NCI-H82 treated with DMSO at 0.1 percent for 48 hours (cell line): ENCODE measurements around the gene C17orf113.
A peak's percentile ranks its signal among the peaks of the same experiment; 100 is the strongest.

Source experiments
- DNase-seq: peaks from one replicate; lab custom pipeline; 2025; ENCODE audit not compliant: unreplicated experiment; lab: John Stamatoyannopoulos, UW

C17orf113 gene

GRCh38 chr17:42072323-42073187 lies 22.2 kb upstream of the C17orf113 start:
- DNase-seq, result no peak

GRCh38 chr17:42071810-42072209 lies 21.4 kb upstream of the C17orf113 start:
- no peak for DNase-seq

DNA sequence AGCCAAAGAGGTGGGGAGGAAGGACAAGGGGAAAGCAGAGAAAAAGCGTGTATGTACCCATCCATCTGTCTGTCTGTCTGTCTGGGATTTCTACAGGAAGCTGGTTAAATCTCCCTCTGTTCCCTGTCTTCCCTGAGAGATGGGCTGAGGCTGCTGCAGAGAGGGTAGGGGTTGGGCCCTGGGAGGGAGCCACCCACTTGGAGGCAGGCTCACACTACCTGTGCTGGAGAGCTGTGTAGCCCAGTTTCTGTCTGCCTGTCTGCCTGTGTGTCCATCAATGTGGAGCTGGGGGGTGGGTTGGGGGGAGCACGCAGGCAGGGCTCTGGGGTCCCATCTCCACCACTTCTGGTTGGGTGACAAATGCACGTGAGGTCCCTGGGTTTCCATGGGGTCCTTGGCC lies 18.6 kb upstream of the C17orf113 start:
- DNase-seq, result no peak

GRCh38 chr17:42067371-42068091 lies 17.1 kb upstream of the C17orf113 start:
- DNase-seq, result peak; percentile 23

DNA sequence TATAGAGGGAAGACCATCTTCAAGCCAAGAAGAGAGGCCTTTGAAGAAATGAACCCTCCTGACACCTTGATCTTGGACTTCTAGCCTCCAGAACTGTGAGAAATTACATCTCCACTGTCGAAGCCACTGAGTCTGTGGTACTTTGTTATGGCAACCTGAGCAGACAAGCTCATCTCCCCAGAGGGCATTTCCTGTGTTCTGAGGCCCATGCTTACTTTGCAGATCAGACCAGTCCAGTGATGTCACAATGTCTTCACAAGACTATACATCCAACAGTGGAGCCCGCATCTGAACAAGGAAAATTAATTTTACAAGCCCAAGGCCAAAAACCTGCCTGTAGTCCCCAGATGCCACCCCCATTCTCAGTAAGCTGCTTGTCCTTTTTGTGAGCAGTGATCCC lies 14.8 kb upstream of the C17orf113 start:
- no peak for DNase-seq

DNA sequence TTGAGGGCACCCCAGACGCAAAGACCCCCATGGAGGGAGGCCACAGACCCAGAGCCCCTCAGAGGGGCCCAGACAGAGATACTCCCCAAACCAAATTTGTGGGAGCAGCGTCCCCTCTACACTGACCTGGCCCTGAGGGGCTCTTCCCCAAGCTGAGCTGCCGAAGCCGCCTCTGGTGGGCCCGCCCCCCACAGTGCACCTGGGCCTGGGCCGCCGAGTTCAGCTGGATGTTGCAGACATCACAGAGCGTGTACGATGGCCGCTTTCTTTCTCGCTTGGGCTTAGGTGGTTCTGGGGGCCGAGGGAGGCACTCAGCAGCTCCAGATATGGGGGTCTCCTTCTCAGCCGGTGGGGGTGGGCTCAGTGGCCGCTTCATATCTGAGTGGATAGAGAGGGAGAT lies 12.3 kb upstream of the C17orf113 start:
- DNase-seq, result no peak

DNA sequence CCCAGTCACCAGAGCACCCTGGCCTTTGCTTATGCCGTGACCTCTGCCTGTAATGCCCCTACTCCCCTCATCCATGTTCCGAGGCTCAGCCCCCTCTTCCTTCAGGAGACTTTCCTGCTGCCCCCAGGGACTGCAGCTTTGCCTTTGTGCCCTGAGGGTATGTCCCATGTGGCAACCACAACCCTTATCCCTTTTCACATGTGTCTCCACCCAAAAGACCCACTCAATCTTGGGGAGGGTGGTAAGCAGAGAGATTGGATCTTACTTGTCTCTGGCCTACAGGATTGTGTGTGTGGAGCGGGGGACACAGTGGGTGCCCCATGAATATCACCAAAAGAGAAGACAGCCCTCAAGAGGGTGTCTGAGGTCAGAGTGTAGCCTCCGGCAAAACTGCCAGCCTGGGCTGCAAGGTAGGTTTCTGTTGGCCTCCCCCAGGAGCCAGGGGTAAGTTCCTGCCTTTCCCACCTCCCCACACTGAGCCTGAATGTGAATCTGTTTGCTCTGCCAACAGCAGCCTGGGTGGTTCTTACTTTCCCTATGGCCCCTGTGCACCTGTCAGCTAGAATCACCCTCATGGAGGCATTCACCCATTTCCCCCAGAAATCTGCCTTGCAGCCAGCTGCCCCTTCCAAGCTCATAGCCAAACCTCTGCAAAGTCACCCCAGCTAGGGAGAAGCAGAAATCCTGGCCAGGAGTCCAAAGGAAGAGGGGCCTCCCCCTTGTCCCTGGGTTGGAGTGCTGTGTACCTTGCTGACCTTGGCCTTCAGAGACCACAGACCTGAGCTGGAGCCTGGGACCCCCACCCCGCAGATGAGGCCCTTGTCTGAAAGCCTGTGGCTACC lies 11.5 kb upstream of the C17orf113 start:
- no peak for DNase-seq

DNA sequence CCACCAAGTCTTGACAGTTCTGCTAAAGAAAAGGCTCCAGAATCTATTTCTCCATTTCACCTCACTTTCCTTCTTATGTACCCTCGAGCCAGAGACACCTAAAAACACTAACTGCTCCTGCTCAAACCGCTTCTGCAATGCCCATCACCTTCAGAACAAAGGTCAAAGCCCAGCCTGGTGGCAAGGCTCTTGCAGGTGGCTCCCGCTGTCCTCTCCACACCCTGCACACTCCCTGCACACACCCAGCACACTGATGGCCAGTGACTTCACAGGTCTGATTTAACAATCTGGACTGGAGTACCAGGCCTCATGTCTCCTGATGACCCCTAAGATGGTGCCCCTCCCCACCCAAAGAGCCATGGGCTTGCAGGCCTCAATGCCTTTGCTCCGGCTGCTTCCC lies 9.8 kb upstream of the C17orf113 start:
- no peak for DNase-seq

GRCh38 chr17:42059815-42060214 lies 9.4 kb upstream of the C17orf113 start:
- no peak for DNase-seq

- no peak for DNase-seq
These were observed 7.7 kb upstream of the C17orf113 start for GRCh38 chr17:42058063-42058462.

DNA sequence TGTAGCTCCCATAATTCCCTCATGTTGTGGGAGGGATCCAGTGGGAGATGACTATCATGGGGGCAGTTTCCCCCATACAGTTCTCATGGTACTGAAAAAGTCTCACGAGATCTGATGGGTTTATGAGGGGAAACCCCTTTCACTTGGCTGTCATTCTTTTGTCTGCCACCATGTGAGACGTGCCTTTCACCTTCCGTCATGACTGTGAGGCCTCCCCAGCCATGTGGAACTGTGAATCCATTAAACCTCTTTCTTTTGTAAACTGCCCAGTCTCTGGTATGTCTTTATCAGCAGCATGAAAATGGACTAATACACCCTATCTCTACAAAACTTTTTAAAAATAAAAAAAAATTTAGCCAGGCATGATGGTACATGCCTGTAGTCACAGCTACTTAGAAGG lies 6.2 kb upstream of the C17orf113 start:
- DNase-seq, result no peak

GRCh38 chr17:42055496-42055895 lies 5.1 kb upstream of the C17orf113 start:
- no peak for DNase-seq

GRCh38 chr17:42055027-42055426 lies 4.6 kb upstream of the C17orf113 start:
- no peak for DNase-seq

DNA sequence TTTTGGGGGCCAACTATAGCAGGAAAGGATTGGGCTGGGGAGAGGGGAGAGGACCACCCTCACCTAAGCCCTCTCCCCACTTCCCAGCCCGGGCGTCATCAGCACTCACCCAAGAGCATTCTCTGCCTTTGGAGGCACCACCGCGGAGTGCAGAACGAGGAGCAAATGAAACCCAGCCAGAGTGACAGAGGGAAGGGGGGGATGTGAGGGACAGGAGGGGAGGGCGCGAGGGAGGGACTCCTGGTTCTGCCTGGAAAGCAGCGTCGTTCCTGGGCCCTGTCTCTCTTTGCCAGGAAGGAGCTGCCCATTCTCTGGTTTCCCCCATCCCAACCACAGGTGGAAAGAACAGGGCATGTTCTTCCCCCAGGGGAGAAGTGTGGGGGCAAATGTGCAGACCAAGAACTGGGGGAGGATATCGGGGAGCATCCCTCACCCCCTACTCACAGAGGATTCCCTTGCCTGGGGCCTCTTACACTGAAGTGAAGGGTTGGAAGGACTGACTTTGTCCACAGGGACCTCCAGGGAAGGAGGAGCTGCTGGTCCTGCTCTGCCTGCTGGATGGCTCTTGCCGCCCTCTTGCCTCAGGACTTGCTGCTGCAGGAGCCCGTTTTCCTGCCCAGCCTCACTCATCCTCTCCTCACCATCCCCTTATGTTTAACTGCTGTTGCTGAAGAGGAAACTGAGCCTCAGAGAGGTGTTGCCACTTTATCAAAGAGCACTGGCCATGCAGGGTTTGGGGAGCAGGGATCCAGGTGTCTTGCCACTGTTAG lies 3.5 kb upstream of the C17orf113 start:
- no peak for DNase-seq

DNA sequence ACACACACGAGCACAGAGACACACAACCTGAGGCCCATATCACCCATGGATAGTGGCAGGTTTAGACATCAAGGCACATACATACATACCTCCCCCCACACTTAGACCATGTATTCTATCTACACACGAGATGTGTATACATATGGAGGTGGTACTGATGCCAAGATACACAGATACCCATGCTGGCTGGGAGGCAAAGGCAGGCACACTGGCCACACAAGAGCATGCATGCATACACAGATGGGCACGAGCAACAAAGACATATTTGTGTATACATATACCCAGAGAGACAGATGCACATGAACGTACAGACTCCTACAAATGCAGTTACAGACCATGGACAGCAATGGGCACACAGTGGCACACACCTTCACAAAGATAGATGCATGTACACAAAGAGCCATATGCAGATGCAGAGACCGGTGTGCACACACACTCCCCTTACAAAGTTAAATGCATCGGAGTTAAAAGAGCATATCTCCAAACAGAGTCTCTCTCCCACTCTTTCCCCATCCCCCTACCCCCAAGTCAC lies 2.0 kb upstream of the C17orf113 start:
- DNase-seq, result no peak

- no peak for DNase-seq
These were observed 1.2 kb upstream of the C17orf113 start for GRCh38 chr17:42051645-42052044.

DNA sequence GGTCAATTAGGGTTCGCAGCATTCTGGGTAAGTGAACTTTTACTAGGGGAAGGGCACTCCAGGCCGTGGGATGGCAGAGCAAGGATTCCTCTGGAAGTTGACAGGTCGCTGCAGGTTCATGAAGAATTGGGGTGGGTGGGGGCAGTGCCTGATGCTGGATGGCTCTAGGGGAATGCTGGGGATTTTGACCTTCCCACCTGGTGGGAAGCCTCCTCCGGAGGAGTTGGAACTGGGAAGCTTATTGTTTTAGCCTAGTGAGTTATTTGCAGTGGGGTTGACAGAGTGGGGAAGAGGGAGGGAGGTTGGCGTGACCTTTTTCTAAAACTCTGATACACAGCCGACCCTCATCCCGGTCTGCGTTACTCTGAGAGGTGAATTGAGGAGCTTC lies 606 bp upstream of the C17orf113 start:
- no peak for DNase-seq

DNA sequence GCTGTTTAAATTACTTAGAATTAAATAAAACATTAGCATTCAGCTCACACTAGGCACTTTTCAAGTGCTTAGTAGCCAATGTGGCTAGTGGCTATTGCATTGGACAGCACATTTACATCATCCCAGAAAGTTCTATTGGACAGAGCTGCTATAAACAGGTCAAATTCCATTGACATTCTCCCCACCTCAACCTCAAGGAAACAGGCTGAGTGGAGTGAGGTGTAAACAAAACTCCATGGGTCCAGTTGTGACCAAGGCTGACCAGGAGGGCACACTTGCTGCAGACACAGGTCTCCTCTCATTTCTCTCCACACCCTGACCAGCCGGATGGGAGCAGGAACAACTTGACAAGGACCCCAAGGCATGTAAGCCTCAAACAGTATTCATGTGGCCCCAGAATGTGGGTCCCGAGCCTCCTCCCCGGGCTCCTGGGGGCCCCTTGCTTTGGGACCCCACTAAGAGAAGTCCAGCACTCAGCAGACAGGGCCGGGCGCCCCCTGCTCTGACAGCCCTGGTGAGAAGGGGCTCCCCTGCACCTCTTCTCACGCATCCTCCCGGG lies 488 bp downstream of the C17orf113 start:
- no peak for DNase-seq

DNA sequence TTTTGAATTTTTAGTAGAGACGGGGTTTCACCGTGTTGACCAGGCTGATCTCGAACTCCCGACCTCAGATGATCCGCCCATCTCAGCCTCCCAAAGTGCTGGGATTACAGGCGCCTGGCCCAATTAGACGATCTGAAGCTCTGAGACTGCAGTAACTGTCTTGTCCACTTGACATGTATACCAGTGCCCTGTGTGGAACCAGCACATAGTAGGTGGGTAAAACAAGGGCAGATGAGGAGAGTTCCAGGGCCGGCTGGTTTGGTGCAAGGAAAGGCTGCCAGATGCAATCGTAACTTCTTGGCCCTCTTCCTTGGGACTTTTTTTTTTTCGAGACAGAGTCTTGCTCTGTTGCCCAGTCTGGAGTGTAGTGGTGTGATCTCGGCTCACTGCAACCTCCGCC lies 3.1 kb downstream of the C17orf113 start:
- no peak for DNase-seq

DNA sequence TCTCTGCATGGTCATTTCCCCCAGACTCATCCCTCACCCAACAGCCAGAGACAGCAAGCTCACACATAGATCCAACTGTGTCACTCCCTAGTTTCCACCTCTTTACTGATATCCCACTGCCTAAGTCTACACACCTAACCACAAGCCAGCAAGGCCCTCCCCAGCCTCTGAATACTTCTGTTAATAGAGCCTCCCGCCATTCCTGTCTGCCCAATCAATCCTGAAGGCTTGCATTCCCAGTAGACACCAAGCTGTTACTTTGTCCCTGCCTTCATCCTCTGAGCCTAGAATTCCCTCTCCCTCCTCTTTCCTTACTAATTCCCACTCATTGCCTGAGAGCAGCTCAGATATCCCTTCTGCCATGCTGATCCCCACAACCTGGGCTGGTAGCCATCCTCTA lies 4.7 kb downstream of the C17orf113 start:
- no peak for DNase-seq
